GM06990 (cell line): ENCODE results near the gene ATRIP.

ENCODE experiments used
- DNase-seq: peaks from one replicate; pipeline ENCODE4 v3.0.0-alpha.2; 2011; ENCODE audit not compliant: insufficient read length; ENCODE audit errors: extremely low read depth
- H3K27me3 ChIP-seq: replicated peaks from 2 replicates; pipeline ENCODE4 v1.6.0; 2011; ENCODE audit warnings: low read length; ENCODE audit not compliant: control insufficient read depth, insufficient read depth
- H3K36me3 ChIP-seq: 2 replicates; pipeline ENCODE4 v1.5.1; 2011; ENCODE audit warnings: low read length; ENCODE audit not compliant: control insufficient read depth, insufficient read depth
- H3K4me3 ChIP-seq: replicated peaks from 2 replicates; pipeline ENCODE4 v1.5.1; 2011; ENCODE audit warnings: low read depth, mild to moderate bottlenecking, control low read depth, low read length
- CTCF ChIP-seq: IDR thresholded peaks from 2 replicates; pipeline ENCODE4 v1.5.1; 2011; ENCODE audit warnings: low read length, control low read depth, mild to moderate bottlenecking, inconsistent platforms; ENCODE audit not compliant: insufficient read depth, poor library complexity, severe bottlenecking

ATRIP gene

GRCh38 chr3:48422272-48422671 is 24.3 kb upstream of the ATRIP start:
- no peak for DNase-seq
- TF ChIP-seq CTCF: peak; percentile 34
- Histone ChIP-seq H3K4me3 (no peak overlapping the region), H3K27me3 (no peaks in the 10 kb centered on the region), H3K36me3 (no peaks in the 10 kb centered on the region)

- TF ChIP-seq CTCF: no peak
- Histone ChIP-seq H3K27me3 (no peaks in the 10 kb centered on the region), H3K4me3 (no peak overlapping the region), H3K36me3 (no peaks in the 10 kb centered on the region)
- no peak for DNase-seq
Observed at GRCh38 chr3:48422681-48423080, 23.9 kb upstream of the ATRIP start.

GRCh38 chr3:48423241-48423882 is 23.2 kb upstream of the ATRIP start:
- no peaks in the 10 kb centered on the region for H3K27me3 ChIP-seq
- no peak overlapping the region for H3K4me3 ChIP-seq
- no peak for DNase-seq
- TF ChIP-seq CTCF: no peak
- H3K36me3 ChIP-seq: no peaks in the 10 kb centered on the region

- no peak for TF ChIP-seq CTCF
- DNase-seq: no peak
- H3K4me3 ChIP-seq: no peak overlapping the region
- H3K36me3 ChIP-seq: no peaks in the 10 kb centered on the region
- no peaks in the 10 kb centered on the region for H3K27me3 ChIP-seq
Observed at GRCh38 chr3:48423883-48424695, 22.4 kb upstream of the ATRIP start.

- Histone ChIP-seq H3K27me3 (no peaks in the 10 kb centered on the region), H3K4me3 (no peak overlapping the region), H3K36me3 (no peaks in the 10 kb centered on the region)
- no peak for DNase-seq
- no peak for TF ChIP-seq CTCF
Observed at GRCh38 chr3:48425281-48425812, 21.2 kb upstream of the ATRIP start.
